HG03571 (cell line): ENCODE data around the gene FLNC.

Experiments used
- ATAC-seq: cut with Tn5 transposase; IDR thresholded peaks from one replicate; pipeline ENCODE4 v1.9.1; 2021; ENCODE audit not compliant: unreplicated experiment

Gene FLNC

DNA sequence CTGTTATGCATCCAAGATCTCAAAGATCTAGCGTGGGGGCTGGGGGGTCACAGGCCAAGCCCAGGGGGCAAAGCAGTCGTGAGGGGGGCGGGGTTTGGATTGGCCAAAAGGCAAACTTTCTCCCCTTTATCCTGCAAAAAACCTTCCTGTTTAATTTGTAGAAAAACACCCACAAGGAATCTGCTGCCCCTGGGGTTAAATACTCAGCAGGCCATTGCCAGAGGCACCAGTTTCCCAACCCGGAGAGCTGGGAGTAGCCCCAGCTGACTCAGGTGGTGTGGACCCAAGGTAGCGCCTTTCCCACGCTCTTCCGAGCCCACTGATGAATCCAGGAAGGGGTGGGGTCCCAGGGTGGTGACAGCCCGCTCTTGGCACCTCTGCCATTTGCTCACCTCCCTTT is 58.9 kb downstream of the FLNC start:
- no peak for ATAC-seq

DNA sequence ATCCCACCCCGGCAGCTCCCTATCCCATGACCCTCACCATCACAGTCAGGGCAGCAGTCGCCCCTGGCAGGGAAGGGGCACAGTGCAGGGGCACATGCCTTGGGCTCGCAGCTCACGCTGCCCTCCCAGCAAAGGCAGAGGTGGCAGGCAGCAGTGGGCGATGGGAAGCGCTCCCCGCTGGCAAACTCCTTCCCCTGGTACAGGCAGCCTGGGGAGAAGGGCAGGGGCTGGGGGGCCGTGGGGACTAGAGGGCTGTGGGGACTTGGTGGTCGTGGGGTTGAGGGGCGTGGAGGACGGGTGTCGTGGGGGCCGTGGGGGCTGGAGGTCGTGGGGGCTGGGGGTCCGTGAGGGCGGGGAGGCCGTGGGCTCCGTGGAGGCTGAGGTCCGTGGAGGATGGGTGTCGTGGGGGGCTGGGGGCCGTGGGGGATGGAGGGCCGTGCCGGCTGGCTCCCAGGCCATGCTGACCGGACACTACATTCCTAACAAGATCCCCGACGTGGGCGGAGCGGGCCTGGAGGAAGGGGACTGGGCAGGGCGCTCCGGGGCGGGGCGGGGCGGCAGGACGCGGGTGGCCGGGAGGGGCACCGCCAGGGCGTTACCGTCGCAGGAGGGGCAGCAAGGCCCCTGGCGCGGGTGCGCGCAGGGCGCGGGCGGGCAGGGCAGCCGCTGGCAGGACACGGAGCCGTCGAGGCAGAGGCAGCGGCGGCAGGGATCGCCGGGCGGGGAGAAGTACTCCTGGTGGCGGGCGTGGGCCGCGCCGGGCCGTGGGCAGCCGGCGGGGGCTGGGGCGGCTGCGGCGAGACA is 60.3 kb downstream of the FLNC start:
- ATAC-seq: no peak

DNA sequence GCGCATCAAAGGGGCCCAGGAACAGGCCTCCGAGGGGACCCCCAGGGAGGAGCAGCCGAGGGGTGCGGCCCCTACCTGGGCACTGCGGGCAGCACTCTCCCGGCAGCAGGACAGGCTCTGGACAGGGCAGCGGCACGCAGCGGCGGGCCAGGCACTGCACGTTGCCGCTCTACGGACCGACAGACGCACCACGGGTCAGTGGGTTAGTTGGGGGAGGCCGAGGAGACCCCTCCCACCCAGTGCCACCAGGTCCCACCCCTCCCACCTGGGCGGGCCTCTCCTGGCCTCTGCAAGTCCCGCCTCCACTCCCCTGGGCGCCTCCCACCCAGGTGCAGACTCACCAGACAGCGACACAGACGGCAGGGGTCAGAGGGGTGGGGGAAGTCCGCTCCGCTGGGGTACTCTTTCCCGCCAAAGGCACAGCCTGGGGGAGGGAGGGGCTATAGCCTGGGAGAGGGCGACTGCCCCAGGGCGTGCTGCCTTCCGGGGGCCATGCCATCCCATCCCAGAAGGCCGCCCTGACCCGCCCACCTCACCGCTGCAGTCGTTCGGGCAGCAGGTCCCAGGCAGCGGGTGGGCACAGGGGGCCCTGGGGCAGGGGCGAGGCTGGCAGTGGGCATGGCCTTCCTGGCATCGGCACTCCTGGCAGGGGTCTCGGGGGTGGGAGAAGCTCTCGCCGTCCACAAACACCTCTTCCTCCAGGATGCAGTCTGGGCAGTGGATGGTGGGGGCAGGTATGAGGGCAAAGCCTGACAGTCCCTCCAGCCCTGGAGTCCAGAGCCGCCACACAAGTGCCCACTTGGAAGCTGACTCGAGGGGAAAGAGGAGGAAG is 61.1 kb downstream of the FLNC start:
- no peak for ATAC-seq

DNA sequence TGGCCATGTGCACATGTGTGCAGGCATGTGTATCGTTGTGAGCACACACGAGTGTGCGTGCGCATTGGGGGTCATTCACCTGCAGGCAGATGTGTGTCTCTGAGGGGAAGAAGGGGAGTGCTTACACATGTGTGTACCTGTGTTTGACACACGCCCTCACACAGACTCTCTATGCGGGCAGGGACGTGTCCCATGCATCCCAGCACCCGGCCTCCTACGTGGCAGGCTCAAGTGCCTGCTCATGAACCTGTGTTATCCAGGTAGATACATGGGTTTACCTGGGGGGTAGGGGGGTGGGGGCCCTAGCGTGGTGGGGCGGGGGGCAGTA is 61.7 kb downstream of the FLNC start:
- ATAC-seq: no peak

DNA sequence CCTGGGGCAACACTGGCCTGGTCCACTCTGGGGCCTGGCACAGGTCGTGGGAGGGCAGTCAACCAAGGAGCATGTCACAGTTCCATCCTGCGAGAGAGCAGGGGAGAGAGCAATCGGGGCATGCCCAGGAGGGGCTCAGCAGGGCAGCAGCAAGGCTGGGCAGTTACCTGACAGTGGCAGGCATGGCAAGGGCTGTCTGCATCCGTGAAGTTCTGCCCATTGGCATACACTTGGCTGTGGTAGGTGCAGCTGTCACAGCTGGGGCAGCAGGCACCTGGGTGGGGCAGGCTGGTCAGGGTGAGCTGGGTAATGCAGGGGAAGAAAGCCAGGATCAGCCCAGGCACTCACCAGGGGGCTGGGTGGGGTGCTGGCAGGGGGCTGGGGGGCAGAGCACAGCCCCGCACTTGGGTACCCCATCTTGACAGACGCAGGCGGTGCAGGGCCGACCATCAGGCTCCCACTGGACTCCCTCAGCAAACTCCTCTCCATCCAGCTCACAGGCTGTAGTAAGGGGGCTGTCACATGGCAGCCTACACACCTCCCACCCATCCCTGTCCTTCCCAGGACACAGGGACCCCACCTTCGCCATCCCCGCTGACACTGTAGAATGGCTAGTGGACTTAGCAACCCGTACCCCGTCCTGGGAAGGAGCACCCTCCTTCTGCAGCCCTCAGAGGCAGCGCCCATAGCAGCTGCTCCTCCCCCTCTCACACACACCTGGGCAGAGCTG is 62.5 kb downstream of the FLNC start:
- no peak for ATAC-seq

DNA sequence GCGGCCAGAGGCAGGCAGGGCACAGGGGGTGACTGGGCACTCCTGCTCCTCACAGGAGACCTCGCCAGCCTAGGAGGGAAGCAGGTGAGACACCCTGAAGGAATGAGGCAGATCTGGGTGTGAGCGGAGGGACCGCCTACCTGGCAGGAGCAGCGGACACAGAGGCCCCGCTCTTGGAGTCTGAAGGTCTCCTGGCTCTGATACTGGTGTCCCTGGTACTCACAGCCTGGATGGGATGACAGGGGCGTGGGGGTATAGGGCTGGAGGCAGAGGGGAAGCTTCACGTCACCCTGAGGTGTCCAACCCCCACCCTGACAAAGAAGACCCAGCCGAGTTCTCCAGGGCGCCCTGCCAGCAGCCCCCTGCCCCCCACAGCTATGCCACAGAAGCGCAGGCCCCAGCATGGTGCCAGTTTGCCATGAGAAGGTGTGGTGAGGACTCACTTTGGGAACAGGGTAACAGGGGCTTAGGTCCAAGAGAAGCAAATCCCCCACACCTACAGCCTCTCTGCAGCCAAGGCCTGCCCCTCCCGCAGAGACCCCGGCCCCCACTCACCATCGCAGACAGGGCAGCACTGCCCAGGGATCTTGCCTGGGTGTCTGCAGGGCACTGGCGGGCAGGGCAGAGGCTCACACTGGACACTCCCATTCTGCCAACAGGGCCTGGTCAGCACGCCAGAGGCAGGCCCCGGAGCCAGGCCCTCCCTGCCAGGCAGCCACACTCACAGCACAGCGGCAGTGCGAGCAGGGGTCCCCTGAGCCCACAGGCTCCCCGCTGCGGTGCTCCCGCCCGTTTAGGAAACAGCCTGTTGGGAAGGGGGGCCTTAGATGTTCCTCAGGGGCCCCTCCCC is 63.3 kb downstream of the FLNC start:
- ATAC-seq: no peak

DNA sequence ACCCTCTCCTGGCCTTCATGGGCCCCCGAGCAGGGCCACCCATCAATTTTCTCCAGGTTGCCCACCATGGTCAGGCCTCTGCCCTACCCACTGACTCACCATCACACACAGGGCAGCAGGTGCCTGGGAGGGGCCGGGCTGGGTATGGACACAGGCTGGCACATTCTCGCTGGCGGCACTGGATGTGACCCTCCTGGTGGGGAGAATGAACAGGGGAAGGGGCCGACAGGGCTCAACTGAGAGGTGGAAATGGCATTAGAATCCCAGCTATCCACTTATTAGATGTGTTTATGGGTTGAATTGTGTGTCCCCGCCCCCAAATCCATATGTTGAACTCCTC is 63.9 kb downstream of the FLNC start:
- ATAC-seq: no peak

DNA sequence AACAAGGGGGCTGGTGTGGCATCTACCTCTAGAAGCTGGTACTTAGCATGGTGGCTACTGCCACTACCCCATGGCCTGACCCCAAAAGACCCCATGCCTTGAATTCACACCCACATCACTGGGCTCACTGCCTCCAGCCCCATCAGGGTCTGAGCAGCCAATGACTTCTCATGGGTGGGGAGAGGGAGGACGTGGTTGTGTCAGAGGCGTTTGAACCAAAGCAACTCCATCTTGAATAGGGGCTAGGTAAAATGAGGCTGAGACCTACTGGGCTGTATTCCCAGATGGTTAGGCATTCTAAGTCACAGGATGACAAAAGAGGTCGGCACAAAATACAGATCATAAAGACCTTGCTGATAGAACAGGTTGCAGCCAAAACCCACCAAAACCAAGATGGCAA is 65.1 kb downstream of the FLNC start:
- ATAC-seq: no peak

DNA sequence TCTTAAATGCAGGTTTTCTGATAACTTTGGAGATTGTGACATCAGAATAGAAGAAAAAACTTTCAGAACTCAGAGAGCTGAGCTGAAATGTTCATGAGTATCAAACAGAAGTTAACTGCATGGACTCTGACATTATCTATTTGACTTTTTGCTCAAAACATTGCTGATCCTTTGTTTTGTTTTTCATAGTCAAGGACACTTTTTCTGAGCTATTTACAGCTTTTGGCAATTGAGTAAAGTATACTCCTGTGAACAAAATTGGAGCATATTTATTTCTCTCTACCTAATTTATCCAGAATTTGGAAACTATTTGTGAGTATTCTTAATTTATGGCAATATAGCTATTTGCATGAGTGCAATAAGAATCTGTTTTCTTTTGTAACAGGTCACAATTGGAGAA is 69.2 kb downstream of the FLNC start:
- no peak for ATAC-seq

DNA sequence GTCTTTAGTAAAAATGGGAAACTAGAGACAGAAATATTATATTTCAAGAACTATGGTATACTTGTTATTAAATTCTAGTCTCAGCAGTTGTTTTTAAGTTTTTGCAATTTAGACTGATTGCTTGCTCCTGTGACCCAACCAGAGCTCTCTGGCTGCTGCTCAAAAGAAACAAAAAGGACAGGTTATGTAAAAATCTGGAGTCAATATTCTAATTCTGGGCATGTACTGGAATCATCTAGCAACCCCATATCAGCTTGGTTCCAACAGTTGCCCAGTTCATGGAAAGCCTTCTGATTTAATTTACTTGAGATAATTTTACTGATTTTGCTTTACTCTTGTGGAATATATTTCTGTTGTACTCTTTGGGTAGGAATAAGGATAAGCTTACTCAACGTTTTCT is 70.0 kb downstream of the FLNC start:
- ATAC-seq: no peak

DNA sequence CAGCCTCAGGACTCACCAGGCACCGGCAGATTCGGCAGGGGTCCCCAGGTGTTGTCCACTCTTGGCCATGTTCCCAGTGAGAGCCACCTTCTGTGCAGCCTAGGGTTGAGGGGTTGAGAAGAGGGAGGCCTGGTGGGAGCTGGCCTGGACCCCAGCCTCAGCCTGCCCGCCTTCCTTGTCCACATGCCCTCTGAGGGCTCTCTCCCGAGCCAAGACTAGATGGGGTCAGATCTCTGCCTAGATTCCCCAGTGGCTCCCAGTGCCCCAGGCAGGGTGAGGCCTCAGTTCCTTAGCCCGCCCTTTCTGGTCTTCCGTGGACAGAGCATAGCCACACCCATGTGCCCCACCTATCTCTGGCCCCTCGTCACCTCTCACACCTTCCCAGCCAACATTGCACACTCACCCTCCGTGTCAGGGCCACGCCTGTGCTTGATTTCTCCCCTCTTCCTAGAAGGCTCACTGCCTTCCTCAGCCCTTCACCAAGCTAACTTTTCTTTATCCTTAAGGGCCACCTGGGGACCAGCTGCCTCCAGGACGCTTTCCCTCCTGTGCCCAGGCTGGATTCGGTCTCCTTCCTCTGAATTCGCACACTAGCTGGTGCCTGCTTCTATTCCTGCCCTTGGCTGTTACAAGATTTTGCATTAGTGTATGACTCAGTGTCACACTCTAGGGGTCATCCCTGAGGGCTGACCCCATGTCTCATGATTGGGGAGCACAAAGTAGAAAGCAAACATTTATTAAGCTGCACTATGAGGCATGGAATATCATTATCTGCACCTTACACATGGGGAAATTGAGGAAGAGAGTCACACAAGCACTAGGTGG is 72.8 kb downstream of the FLNC start:
- ATAC-seq: no peak

DNA sequence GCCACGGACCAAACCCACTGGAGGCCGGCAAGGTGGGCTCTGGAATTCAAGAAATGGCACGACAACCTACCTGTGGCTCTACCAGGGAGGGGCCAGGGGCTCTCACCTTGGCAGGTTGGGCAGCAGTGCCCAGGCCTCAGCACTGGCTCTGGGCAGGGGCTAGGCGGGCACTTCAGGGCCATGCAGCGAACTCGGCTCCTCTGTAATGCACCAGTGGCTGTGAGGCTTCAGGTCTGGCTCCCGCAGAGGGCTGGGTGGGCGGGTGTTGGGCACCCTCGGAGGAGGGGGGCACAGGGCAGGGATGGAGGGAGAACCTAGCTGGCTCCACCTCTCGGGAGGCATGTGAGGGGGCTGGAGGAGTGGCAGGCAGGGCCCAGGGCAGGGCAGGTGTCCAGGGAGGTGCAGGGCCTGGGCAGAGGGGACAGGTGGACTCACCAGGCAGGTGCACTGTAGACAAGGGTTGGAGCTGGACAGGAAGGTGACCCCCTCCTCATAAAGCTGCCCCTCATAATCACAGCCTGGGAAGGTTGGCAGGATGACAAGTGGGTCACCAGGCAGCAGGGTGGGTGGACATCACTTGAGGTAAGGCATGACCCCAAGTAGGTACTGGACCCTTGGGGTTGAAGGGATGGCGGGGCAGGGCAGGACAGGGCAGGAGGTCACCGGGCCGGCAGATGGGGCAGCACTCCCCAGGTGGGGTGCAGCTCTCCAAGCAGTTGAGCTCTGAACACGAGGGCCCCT is 73.6 kb downstream of the FLNC start:
- no peak for ATAC-seq

DNA sequence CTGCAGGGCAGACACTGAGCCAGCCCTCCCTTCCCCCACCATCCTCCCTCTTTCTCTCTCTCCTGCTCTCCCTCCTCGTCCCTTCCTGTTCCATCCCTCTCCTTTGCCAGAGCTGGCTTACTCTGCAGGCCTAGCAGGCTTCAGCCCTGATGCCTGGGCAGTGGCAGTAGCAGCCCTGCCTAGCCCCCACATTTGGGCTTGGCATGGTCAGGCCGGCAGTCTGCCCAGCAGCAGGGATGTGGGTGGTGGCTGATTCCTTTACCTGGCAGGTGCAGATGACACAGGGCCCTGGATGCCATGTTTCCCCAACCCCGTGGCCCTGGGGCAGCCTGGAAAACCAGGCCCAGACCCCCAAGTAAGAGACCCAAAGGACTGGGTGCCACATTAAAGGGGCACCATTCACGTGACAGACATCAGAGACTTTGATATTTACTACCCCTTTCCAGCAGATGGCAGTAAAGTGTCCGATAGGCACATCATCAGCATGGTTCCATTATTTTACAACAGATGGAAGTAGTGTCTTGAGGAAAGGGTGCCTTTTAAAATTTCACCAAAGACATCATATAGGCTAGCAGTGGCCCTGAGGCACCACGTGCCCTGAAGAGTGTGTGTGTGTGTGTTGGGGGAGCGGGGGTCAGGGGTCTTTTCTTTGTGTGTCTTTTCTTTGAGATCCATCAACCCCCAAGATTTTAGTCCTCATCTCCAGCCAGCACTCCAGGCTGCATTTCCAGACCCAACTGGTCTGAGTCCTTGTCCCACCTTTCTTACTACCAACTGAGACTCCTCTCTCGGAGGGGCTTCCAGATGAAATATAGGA is 74.4 kb downstream of the FLNC start:
- ATAC-seq: no peak

DNA sequence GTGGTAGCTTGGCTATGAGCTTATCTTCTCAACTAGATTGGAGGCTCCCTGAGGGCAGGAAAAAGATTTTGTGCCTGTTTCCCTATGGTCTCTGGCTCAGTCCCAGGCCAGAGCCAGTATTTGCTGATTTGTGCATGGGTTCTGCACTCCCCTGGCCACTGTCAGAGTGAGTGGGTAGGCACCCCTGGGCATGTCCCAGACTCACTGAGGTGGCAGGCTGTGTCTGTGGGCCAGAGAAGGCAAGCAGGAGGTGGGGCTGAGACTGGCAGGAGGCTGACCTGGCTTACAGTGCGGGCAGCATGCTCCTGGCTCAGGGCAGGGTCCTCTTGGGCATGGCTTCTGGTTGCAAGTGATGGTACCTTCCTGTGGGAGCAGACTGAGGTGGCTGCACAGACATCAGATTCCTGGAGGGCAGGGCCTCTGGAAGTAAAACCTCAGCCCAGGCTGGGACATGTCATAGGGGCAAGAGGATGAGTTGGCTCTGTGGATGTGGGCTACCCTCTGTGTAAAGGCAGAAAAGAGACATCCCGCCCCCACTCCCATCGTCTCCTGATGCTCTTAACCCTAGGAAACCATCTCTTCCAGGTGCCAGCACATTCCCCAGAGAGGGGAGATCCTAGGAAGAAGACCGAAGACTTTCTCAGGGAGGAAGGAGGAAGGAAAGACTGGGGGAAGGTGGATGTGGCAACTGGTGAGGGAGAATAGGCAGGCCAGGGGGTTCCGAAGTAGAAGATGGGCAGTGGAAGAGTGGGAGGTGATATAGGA is 76.0 kb downstream of the FLNC start:
- ATAC-seq: no peak

DNA sequence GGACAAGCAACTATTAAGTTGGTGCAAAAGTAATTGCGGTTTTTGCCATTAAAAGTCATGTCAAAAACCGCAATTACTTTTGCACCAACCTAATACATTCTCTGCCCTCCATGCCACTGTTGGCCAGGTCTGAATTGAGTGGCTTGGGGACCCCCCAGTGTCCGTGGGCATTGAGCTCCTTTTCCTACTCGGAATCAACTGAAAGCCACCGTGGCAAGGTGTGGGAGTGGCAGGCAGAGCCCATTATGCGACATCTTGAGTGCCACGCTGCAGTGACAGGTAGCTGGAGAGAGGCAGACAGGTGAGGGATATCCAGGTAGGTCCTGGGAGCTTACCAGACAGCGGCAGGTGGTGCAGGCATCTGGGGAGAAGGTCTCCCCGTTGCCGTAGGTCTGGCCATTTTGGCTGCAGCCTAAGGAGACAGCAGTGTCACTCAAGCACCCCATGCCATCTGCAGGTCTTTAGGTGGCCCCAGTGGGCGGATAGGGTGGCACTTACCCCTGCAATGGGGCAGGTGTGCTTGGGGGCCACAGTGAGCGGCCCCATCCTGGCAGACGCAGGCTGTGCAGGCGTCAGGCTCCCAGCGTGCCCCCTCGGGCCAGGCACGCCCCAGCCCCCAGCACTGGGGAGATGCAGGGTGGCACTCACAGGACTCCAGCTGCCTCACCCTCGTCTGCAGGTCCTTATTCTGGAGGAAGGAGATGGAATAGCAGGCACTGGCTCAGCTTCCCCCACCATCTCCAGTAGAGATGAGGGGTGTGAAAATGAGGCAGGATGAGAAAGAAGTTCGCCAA is 76.8 kb downstream of the FLNC start:
- ATAC-seq: no peak
